ENCODE measurements around the gene FBXO36.

- TF ChIP-seq CTCF (IDR thresholded peaks at IDR 0.05 in 4 of 5, conservative IDR thresholded peaks at IDR 0.05 in 1 of 5) = no peak
- TF ChIP-seq POLR2A (IDR thresholded peaks at IDR 0.05) = no peak
These were observed 8.9 kb downstream of the FBXO36 start for GRCh38 chr2:229931241-229931640.

All from gastrocnemius medialis (tissue), 4 donors.